ENCODE data around the gene LMF1. TPM values are rescaled to one million over a fixed set of nuclear protein-coding genes. Genes with fewer than 3 reads are reported as not detected.
"Not testable (repeated sequence)": the region's sequence is repeated elsewhere in the genome, so short reads cannot be mapped to it uniquely, and the experiment has no call there.

The LMF1 gene
- total RNA-seq, 1 experiment from 2014 or later: 15.6 TPM

GRCh38 chr16:820044-820408, 150.8 kb downstream of the LMF1 start:
- not testable (repeated sequence) for DNase-seq (ENCODE audit: extremely low read depth, low read depth)

GRCh38 chr16:819336-820043, 151.3 kb downstream of the LMF1 start:
- DNase-seq (ENCODE audit: extremely low read depth, low read depth): no peak

GRCh38 chr16:818592-818991, 152.2 kb downstream of the LMF1 start:
- no peak for DNase-seq (ENCODE audit: extremely low read depth, low read depth)

GRCh38 chr16:818132-818531, 152.7 kb downstream of the LMF1 start:
- no peak for DNase-seq (ENCODE audit: extremely low read depth, low read depth)

GRCh38 chr16:817001-817906, 153.5 kb downstream of the LMF1 start:
- DNase-seq (ENCODE audit: extremely low read depth, low read depth): no peak

GRCh38 chr16:815861-816260, 154.9 kb downstream of the LMF1 start:
- DNase-seq (ENCODE audit: extremely low read depth, low read depth): no peak

- DNase-seq (ENCODE audit: extremely low read depth, low read depth): no peak
Measured at GRCh38 chr16:814974-815373, 155.8 kb downstream of the LMF1 start.

GRCh38 chr16:813916-814412, 156.8 kb downstream of the LMF1 start:
- no peak for DNase-seq (ENCODE audit: extremely low read depth, low read depth)

- DNase-seq (ENCODE audit: extremely low read depth, low read depth): peak; percentile 24
Measured at GRCh38 chr16:813204-813915, 157.4 kb downstream of the LMF1 start.

GRCh38 chr16:808085-808386, 162.7 kb downstream of the LMF1 start:
- DNase-seq (ENCODE audit: extremely low read depth, low read depth): no peak

GRCh38 chr16:807347-808084, 163.3 kb downstream of the LMF1 start:
- DNase-seq (ENCODE audit: extremely low read depth, low read depth): peak; percentile 92

GRCh38 chr16:805474-805873, 165.3 kb downstream of the LMF1 start:
- DNase-seq (ENCODE audit: extremely low read depth, low read depth): no peak

GRCh38 chr16:804193-805048, 166.4 kb downstream of the LMF1 start:
- DNase-seq (ENCODE audit: extremely low read depth, low read depth): no peak

GRCh38 chr16:803754-804080, 167.1 kb downstream of the LMF1 start:
- no peak for DNase-seq (ENCODE audit: extremely low read depth, low read depth)

Other genes with a start within 250 kb of the LMF1 start
- 19.9 and 22.9 TPM in 2 replicates for gene ANTKMT, start 249.8 kb downstream of the LMF1 start, total RNA-seq (2014; rRNA removed; shearing (Covaris generic))
- 4.1 and 4.5 TPM in 2 replicates for gene CCDC78, start 244.5 kb downstream of the LMF1 start, total RNA-seq (2014; rRNA removed; shearing (Covaris generic))
- 9.3 and 11.7 TPM in 2 replicates for gene HAGHL, start 243.9 kb downstream of the LMF1 start, total RNA-seq (2014; rRNA removed; shearing (Covaris generic))
- gene CIAO3, start 230.0 kb downstream of the LMF1 start, total RNA-seq (2014; rRNA removed; shearing (Covaris generic)): 32.4 and 36.8 TPM in 2 replicates
- gene MSLN, start 210.2 kb downstream of the LMF1 start, total RNA-seq (2014; rRNA removed; shearing (Covaris generic)): 0.29 and 0.54 TPM in 2 replicates
- gene RPUSD1, start 182.6 kb downstream of the LMF1 start, total RNA-seq (2014; rRNA removed; shearing (Covaris generic)): 31.7 and 33.1 TPM in 2 replicates
- gene CHTF18, start 182.4 kb downstream of the LMF1 start, total RNA-seq (2014; rRNA removed; shearing (Covaris generic)): 10.9 and 12.1 TPM in 2 replicates
- not detected in 2 replicates for gene GNG13, start 170.2 kb downstream of the LMF1 start, total RNA-seq (2014; rRNA removed; shearing (Covaris generic))
- 0.97 and 1.5 TPM in 2 replicates for gene SOX8, start 10.8 kb upstream of the LMF1 start, total RNA-seq (2014; rRNA removed; shearing (Covaris generic))
- gene SSTR5, start 101.8 kb upstream of the LMF1 start, total RNA-seq (2014; rRNA removed; shearing (Covaris generic)): 0.40 TPM in 1 of 2 replicates, not detected in the other
- gene C1QTNF8, start 125.3 kb upstream of the LMF1 start, total RNA-seq (2014; rRNA removed; shearing (Covaris generic)): not detected in 2 replicates
- gene CACNA1H, start 182.1 kb upstream of the LMF1 start, total RNA-seq (2014; rRNA removed; shearing (Covaris generic)): 3.9 and 4.2 TPM in 2 replicates